MCF 10A (cell line): ENCODE measurements around the gene SMAD6. TPM values are rescaled to one million over a fixed set of nuclear protein-coding genes. Genes with fewer than 3 reads are reported as not detected.

Experiments used
- BruUV-seq: library from RNA; stranded (reverse); fragments of 400-500 nt; replicated peaks from 2 replicates; lab custom pipeline; 2021; lab: Mats Ljungman, UMichigan
- CTCF ChIA-PET: fragments of 300-600 bp; sonication (Branson Sonifier 250); formaldehyde crosslinking; extraction: SDS; loops from one replicate; lab custom pipeline; 2021; ENCODE audit warnings: antibody characterized with exemption, inconsistent platforms; lab: Yijun Ruan, JAX
- POLR2A ChIA-PET: fragments of 300-600, 350-650 bp; sonication (Branson Sonifier 250); formaldehyde crosslinking; extraction: SDS; loops from one replicate; lab custom pipeline; 2020; ENCODE audit warnings: antibody characterized with exemption, inconsistent platforms; lab: Yijun Ruan, JAX
- DNase-seq: peaks from one replicate; pipeline ENCODE4 v3.0.0-alpha.2; 2018; ENCODE audit not compliant: unreplicated experiment
- H3K27ac Mint-ChIP-seq: one replicate; pipeline ENCODE4 v1.8.0; 2022; ENCODE audit warnings: mild to moderate bottlenecking, low read depth, mixed read lengths; ENCODE audit not compliant: unreplicated experiment
- H3K27me3 Mint-ChIP-seq: one replicate; pipeline ENCODE4 v1.8.0; 2022; ENCODE audit warnings: mixed read lengths; ENCODE audit not compliant: insufficient read depth, unreplicated experiment
- H3K36me3 Mint-ChIP-seq: one replicate; pipeline ENCODE4 v1.8.0; 2022; ENCODE audit warnings: mild to moderate bottlenecking, moderate library complexity, mixed read lengths; ENCODE audit not compliant: insufficient read depth, unreplicated experiment
- H3K4me1 Mint-ChIP-seq: one replicate; pipeline ENCODE4 v1.8.0; 2022; ENCODE audit warnings: mixed read lengths; ENCODE audit not compliant: insufficient read depth, unreplicated experiment
- H3K4me3 Mint-ChIP-seq: one replicate; pipeline ENCODE4 v1.8.0; 2022; ENCODE audit warnings: mild to moderate bottlenecking, moderate library complexity, mixed read lengths; ENCODE audit not compliant: unreplicated experiment
- H3K9me3 Mint-ChIP-seq: one replicate; pipeline ENCODE4 v1.8.0; 2022; ENCODE audit warnings: mixed read lengths; ENCODE audit not compliant: unreplicated experiment
- intact Hi-C: fragments of 100-400 bp; cut with micrococcal nuclease; formaldehyde crosslinking; loops from 2 replicates; pipeline ENCODE4 v1.14.1; 2022
- total RNA-seq: library from RNA; stranded (reverse); gene quantifications from 2 replicates; pipeline ENCODE4 v1.2.3, GENCODE V29; 2022
- TF ChIP-seq, protein P1 (sequence below): fragments of 200-600 bp; IDR thresholded peaks from one replicate; pipeline ENCODE4 v1.8.0; 2022; ENCODE audit warnings: antibody characterized with exemption, mild to moderate bottlenecking; ENCODE audit not compliant: unreplicated experiment

SMAD6 gene
- total RNA-seq, 1 experiment from 2014 or later, result not detected

DNA sequence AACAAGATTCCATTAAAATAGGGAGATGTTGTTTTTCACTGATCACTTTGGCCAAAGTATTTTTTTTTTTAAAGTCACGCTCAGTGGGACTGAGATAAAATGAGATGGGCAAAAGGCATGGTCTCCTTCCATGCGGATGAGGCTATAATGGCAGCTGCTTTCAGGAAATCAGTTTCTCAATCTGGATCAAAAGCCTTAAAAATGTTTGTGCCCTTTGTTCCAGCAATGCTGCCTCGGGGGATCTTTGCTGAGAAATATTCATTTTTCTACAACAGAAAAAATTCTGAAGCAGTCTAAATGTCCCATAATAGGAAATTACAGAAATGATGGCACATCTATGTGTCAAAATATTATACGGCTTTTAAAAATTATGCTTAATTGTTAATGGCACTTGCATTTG is 97.2 kb downstream of the SMAD6 start:
- no peak for DNase-seq
- POLR2A ChIA-PET, result no interaction called here
- intact Hi-C loops, result no loop called here
- Mint-ChIP-seq H3K36me3 (peaks cover 7% of the 10 kb centered on the region), H3K27me3 (no peaks in the 10 kb centered on the region), H3K4me1 (peaks cover 33% of the 10 kb centered on the region), H3K9me3 (no peaks in the 10 kb centered on the region), H3K27ac (no peak overlapping the region), H3K4me3 (no peak overlapping the region)
- BruUV-seq, result no TSS peak
- TF ChIP-seq, protein P1, sequence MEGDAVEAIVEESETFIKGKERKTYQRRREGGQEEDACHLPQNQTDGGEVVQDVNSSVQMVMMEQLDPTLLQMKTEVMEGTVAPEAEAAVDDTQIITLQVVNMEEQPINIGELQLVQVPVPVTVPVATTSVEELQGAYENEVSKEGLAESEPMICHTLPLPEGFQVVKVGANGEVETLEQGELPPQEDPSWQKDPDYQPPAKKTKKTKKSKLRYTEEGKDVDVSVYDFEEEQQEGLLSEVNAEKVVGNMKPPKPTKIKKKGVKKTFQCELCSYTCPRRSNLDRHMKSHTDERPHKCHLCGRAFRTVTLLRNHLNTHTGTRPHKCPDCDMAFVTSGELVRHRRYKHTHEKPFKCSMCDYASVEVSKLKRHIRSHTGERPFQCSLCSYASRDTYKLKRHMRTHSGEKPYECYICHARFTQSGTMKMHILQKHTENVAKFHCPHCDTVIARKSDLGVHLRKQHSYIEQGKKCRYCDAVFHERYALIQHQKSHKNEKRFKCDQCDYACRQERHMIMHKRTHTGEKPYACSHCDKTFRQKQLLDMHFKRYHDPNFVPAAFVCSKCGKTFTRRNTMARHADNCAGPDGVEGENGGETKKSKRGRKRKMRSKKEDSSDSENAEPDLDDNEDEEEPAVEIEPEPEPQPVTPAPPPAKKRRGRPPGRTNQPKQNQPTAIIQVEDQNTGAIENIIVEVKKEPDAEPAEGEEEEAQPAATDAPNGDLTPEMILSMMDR, result no peak
- CTCF ChIA-PET, result no interaction called here

DNA sequence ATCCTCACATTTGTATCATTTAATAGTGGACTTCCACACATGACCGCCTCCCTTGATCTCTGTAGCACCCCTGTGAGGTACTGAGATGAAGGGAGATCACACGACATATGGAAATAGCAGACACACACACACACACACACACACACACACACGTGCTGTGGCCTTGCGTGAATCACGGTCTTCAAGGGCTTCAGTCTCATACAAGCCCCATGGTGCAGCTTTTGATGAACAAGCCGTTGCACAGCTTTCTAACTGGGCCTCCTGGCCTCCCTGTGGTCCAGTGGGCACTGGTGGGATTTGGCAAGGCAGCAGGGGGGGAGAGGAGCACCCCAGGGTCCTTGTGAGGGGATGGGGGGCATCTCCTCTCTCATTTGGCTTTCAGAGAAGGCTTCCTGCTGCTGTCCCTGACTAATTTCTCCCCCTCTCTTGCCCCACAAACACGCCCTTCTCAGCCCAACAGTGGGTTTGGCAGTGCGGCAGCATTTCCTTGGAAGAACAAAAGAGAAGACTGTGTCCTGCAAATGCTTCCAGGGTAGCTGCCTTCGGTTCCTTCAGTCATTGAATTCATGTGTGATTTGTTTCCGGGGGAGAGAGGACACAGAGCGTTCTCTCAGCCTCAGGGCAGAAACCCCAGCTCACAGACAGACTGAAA is 98.7 kb downstream of the SMAD6 start:
- Mint-ChIP-seq H3K36me3 (peaks cover 13% of the 10 kb centered on the region), H3K4me1 (peaks cover 33% of the 10 kb centered on the region), H3K9me3 (no peaks in the 10 kb centered on the region), H3K4me3 (no peak overlapping the region), H3K27me3 (no peaks in the 10 kb centered on the region), H3K27ac (no peak overlapping the region)
- ChIA-PET POLR2A (no interaction called here), CTCF (interaction anchor here (0.7 to 1.0 kb wide), 3 partner anchors 11 to 51 kb away, joined by 3 to 5 read pairs (median 4); no protein-coding TSS in a partner anchor)
- BruUV-seq, result no TSS peak
- TF ChIP-seq, protein P1, result no peak
- no peak for DNase-seq
- intact Hi-C loops, result loop anchor here (5.0 to 10.0 kb wide), 2 partner anchors 42 to 254 kb away; no protein-coding TSS in a partner anchor

DNA sequence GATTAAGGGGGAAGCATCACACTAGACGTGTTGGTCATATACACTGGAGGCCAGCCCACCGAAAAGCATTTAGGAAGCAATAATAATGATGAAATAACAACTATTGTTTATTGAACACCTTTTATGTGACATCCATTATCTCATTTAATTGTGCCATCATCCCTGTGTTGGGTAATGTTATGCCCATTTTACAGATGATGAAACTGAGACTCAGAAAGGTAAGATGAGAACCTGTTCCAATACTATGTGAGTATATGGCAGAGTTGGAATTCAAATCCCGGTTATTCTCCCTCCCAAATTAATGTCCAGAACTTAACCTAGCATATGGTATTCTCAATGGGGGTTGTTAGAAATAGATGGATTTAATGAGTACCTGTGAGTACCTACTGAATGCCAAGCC is 99.2 kb downstream of the SMAD6 start:
- H3K27ac Mint-ChIP-seq, result peak overlapping the region; percentile 98
- peaks cover 33% of the 10 kb centered on the region for H3K4me1 Mint-ChIP-seq
- H3K9me3 Mint-ChIP-seq, result no peaks in the 10 kb centered on the region
- no peak for DNase-seq
- intact Hi-C loops, result loop anchor here (5.0 to 10.0 kb wide), 2 partner anchors 41 to 254 kb away; no protein-coding TSS in a partner anchor
- no peaks in the 10 kb centered on the region for H3K27me3 Mint-ChIP-seq
- POLR2A ChIA-PET, result no interaction called here
- TF ChIP-seq, protein P1, result no peak
- CTCF ChIA-PET, result interaction anchor here (0.9 to 1.0 kb wide), 2 partner anchors 12 to 29 kb away, joined by 3 to 5 read pairs; no protein-coding TSS in a partner anchor
- no peak overlapping the region for H3K4me3 Mint-ChIP-seq
- no TSS peak for BruUV-seq
- peaks cover 13% of the 10 kb centered on the region for H3K36me3 Mint-ChIP-seq
